GM23248 (cell line): ENCODE measurements around the gene SC5D.

Experiments used
- EZH2 ChIP-seq: fragments of 200-600 bp; sonication (generic); IDR thresholded peaks from 2 replicates; pipeline ENCODE4 v1.6.1; 2018; ENCODE audit warnings: antibody characterized with exemption, mild to moderate bottlenecking; ENCODE audit not compliant: insufficient read depth, poor library complexity, severe bottlenecking
- EZH2phosphoT487 ChIP-seq: fragments of 200-600 bp; sonication (generic); IDR thresholded peaks from 2 replicates; pipeline ENCODE4 v1.6.1; 2018; ENCODE audit warnings: antibody characterized with exemption, moderate library complexity, mild to moderate bottlenecking, low read depth; ENCODE audit not compliant: insufficient read depth

- TF ChIP-seq EZH2 (no peak), EZH2phosphoT487 (no peak)
Measured at GRCh38 chr11:121336279-121336937, 43.8 kb downstream of the SC5D start.
